ENCODE data around the gene SEMA3A.

Gene SEMA3A

DNA sequence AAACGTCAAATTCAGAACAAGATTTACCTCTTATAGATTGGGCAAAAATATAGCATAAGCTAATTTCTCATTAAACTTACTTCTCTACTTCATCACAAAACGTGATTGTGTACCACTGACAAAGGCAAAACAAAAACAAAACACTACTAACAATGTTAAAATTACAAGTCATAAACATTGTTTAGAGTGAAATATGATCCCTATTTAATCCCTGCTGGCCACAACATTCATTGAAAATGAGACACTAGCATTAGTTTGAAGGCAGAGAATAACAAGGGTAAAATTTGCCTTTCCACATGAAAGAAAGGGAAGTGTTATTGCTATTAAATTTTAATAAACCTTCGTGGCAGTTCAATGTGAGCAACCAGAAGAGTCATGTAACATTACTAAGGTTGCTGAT lies 45.0 kb downstream of the SEMA3A start:
- H3K4me3 ChIP-seq (ENCODE audit: control insufficient read depth, low read depth, low read length): no peak overlapping the region
- DNase-seq (ENCODE audit: low read depth): no peak
- TF ChIP-seq, protein P1, sequence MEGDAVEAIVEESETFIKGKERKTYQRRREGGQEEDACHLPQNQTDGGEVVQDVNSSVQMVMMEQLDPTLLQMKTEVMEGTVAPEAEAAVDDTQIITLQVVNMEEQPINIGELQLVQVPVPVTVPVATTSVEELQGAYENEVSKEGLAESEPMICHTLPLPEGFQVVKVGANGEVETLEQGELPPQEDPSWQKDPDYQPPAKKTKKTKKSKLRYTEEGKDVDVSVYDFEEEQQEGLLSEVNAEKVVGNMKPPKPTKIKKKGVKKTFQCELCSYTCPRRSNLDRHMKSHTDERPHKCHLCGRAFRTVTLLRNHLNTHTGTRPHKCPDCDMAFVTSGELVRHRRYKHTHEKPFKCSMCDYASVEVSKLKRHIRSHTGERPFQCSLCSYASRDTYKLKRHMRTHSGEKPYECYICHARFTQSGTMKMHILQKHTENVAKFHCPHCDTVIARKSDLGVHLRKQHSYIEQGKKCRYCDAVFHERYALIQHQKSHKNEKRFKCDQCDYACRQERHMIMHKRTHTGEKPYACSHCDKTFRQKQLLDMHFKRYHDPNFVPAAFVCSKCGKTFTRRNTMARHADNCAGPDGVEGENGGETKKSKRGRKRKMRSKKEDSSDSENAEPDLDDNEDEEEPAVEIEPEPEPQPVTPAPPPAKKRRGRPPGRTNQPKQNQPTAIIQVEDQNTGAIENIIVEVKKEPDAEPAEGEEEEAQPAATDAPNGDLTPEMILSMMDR (IDR thresholded peaks at IDR 0.05; ENCODE audit: control insufficient read depth, insufficient read depth, low read depth, low read length, missing control alignments): no peak

DNA sequence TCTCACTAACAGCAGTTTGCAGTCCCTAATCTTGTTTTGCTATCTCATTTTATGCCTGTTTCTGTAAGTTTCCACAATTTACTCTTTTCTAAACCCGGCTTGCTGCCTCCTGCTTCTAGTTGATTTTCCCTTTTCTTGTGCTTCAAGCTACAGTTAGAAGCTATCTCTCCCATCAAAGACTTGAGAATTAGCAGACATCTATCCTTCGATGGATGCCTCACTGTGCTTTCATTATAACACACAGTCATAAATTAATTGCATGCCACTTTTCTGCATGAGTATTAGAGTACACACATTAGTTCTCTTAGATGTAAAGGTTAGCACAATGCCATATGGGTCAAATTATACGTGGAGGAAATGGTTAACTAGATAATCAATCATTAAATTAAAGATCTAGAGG lies 48.7 kb downstream of the SEMA3A start:
- no peak overlapping the region for H3K4me3 ChIP-seq (ENCODE audit: control insufficient read depth, low read depth, low read length)
- no peak for DNase-seq (ENCODE audit: low read depth)
- TF ChIP-seq, protein P1 (IDR thresholded peaks at IDR 0.05; ENCODE audit: control insufficient read depth, insufficient read depth, low read depth, low read length, missing control alignments): no peak

DNA sequence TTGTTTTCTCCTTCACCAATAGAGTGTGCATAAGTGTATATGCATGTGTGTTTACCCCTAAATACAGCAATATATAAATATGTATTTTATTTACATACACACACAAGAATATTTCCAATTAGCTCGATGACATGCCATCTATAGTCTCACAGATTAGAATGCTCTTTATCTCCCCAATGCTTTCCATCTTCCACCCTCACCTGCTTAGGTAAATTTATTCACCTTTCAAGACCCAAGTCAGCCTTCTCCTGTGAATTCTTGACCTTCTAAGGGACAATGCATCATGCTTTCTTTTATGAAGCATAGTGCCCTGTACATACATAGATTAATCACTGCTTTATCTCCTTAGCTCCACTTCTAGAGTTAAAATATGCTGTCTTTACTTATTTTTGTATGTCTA lies 49.7 kb downstream of the SEMA3A start:
- TF ChIP-seq, protein P1 (IDR thresholded peaks at IDR 0.05; ENCODE audit: control insufficient read depth, insufficient read depth, low read depth, low read length, missing control alignments): no peak

DNA sequence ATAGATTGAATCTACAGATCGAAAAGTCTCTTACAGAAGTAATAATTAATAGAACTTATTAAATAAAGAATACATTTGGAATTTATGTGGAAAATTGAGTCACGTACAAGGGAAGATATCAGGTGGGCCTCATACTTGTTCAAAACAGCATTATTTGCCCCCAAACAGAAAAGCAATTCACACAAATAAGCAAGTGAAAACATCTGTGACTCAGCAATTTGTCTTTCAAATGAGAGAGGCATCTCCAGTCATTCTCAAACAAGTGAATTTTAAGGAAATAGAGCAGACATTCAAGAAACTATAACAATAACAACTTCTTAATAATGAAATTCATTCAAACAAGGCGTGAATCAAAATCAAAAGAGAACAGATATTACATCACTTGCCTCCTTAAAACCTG lies 50.1 kb downstream of the SEMA3A start:
- H3K4me3 ChIP-seq (ENCODE audit: control insufficient read depth, low read depth, low read length): no peak overlapping the region
- TF ChIP-seq, protein P1 (IDR thresholded peaks at IDR 0.05; ENCODE audit: control insufficient read depth, insufficient read depth, low read depth, low read length, missing control alignments): no peak
- DNase-seq (ENCODE audit: low read depth): no peak

More for the DNA sequence above, 49.7 kb downstream of the SEMA3A start:
- DNase-seq (ENCODE audit: low read depth): no peak
- H3K4me3 ChIP-seq (ENCODE audit: control insufficient read depth, low read depth, low read length): no peak overlapping the region

DNA sequence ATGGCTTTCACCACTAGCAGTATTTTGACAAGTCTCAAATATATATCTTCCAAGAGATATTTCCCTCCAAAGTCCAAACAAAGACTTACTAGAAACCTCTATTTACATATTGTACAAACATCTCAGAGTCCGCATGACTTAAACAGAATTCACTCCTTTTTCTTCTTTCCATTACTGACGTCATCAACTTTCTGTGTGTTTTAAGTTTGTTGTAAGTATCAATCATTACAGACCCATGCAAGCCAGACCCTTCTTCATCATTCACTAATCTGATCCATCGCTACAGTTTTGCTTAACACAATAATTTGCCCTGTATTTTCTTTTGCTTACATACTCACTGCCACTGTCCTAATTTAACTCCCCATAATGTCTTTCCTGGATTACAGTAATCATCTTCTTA lies 51.9 kb downstream of the SEMA3A start:
- H3K4me3 ChIP-seq (ENCODE audit: control insufficient read depth, low read depth, low read length): no peak overlapping the region
- no peak for DNase-seq (ENCODE audit: low read depth)
- TF ChIP-seq, protein P1 (IDR thresholded peaks at IDR 0.05; ENCODE audit: control insufficient read depth, insufficient read depth, low read depth, low read length, missing control alignments): no peak

DNA sequence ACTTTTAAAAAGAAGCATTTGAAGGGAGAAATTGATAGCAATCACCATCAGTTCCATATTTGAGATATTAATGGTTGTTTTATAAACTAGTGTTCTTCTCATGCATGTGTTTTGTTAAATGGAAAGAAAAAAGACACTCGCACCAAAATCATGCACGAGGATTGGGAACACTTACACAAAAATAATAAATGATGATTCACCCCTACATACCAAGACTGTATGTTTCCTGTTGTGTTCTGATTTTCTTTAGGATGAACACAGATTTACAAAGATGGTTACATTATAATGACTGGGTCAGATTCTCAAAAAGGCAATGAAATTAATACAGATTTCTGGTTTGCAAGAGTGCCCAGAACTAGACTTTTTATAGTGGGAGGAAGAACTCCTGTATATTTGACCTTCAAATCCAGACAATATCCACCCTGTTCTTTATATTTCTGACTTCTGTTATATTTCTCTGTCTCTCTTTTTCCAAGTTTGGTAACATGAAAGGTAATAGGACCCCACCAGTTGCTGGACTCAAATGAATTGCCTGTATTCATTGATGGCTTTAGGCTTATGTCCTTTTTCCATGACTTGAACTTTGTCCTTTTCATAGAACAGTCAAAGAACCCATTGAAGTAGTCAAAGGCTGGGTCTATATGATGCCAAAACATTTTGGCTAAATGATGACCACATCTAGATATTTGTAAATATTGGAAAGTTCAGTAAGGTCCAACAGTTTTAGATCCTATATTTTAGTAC lies 54.4 kb downstream of the SEMA3A start:
- no peak overlapping the region for H3K4me3 ChIP-seq (ENCODE audit: control insufficient read depth, low read depth, low read length)
- TF ChIP-seq, protein P1 (IDR thresholded peaks at IDR 0.05; ENCODE audit: control insufficient read depth, insufficient read depth, low read depth, low read length, missing control alignments): no peak
- DNase-seq (ENCODE audit: low read depth): no peak
